T-helper 2 cell treated with Interferon-gamma antibody and Interleukin-4, amounts not matched to agents 100 ng/mL and 5 ng/mL, for 36 hours (primary cell): ENCODE measurements around the gene APOL4. TPM values are rescaled to one million over a fixed set of nuclear protein-coding genes. Genes with fewer than 3 reads are reported as not detected.
"Not testable (repeated sequence)": the region's sequence is repeated elsewhere in the genome, so short reads cannot be mapped to it uniquely, and the experiment has no call there.

Source experiments
- intact Hi-C: fragments of 100-400 bp; cut with micrococcal nuclease; formaldehyde crosslinking; loops from one replicate; pipeline ENCODE4 v1.15.1; 2023
- total RNA-seq: library from RNA; stranded (reverse); gene quantifications from 2 replicates; pipeline ENCODE4 v1.2.3, GENCODE V29; 2022

APOL4 gene
- total RNA-seq, 1 donor from 2014 or later, result 1.8 TPM

GRCh38 chr22:36232715-36233401, 31.2 kb upstream of the APOL4 start:
- intact Hi-C loops, result no loop called here

GRCh38 chr22:36231051-36231450, 29.4 kb upstream of the APOL4 start:
- intact Hi-C loops, result not testable (repeated sequence)

GRCh38 chr22:36229649-36230048, 28.0 kb upstream of the APOL4 start:
- intact Hi-C loops, result not testable (repeated sequence)

- intact Hi-C loops, result no loop called here
Observed at GRCh38 chr22:36228944-36229343, 27.3 kb upstream of the APOL4 start.

- intact Hi-C loops, result not testable (repeated sequence)
Observed at GRCh38 chr22:36228369-36228768, 26.8 kb upstream of the APOL4 start.

- intact Hi-C loops, result no loop called here
Observed at GRCh38 chr22:36227806-36228205, 26.2 kb upstream of the APOL4 start.

- intact Hi-C loops, result no loop called here
Observed at GRCh38 chr22:36227396-36227795, 25.8 kb upstream of the APOL4 start.

GRCh38 chr22:36226189-36226588, 24.6 kb upstream of the APOL4 start:
- intact Hi-C loops, result no loop called here

GRCh38 chr22:36225333-36225922, 23.8 kb upstream of the APOL4 start:
- intact Hi-C loops, result no loop called here

- intact Hi-C loops, result no loop called here
Observed at GRCh38 chr22:36224245-36224644, 22.6 kb upstream of the APOL4 start.

- intact Hi-C loops, result no loop called here
Observed at GRCh38 chr22:36223504-36223903, 21.9 kb upstream of the APOL4 start.

- intact Hi-C loops, result no loop called here
Observed at GRCh38 chr22:36222887-36223450, 21.4 kb upstream of the APOL4 start.

GRCh38 chr22:36221799-36222751, 20.5 kb upstream of the APOL4 start:
- intact Hi-C loops, result no loop called here

GRCh38 chr22:36220451-36220921, 18.9 kb upstream of the APOL4 start:
- intact Hi-C loops, result no loop called here

GRCh38 chr22:36218648-36219193, 17.1 kb upstream of the APOL4 start:
- intact Hi-C loops, result no loop called here

GRCh38 chr22:36215981-36216380, 14.4 kb upstream of the APOL4 start:
- intact Hi-C loops, result no loop called here

- intact Hi-C loops, result no loop called here
Observed at GRCh38 chr22:36213586-36213985, 12.0 kb upstream of the APOL4 start.

GRCh38 chr22:36212901-36213300, 11.3 kb upstream of the APOL4 start:
- intact Hi-C loops, result no loop called here

- intact Hi-C loops, result no loop called here
Observed at GRCh38 chr22:36211237-36211861, 9.7 kb upstream of the APOL4 start.

- intact Hi-C loops, result no loop called here
Observed at GRCh38 chr22:36210224-36210623, 8.6 kb upstream of the APOL4 start.

- intact Hi-C loops, result not testable (repeated sequence)
Observed at GRCh38 chr22:36209488-36209908, 7.9 kb upstream of the APOL4 start.
